Activated CD8-positive, alpha-beta memory T cell treated with anti-CD3 and anti-CD28 coated beads, Interleukin-2, amount 50 U/mL, for 1 hour (primary cell): Measurements from ENCODE around the gene ZIC5.

ENCODE experiments used
- DNase-seq: peaks from one replicate; pipeline ENCODE4 v3.0.0-alpha.2; 2020; ENCODE audit errors: extremely low read depth

Gene ZIC5

DNA sequence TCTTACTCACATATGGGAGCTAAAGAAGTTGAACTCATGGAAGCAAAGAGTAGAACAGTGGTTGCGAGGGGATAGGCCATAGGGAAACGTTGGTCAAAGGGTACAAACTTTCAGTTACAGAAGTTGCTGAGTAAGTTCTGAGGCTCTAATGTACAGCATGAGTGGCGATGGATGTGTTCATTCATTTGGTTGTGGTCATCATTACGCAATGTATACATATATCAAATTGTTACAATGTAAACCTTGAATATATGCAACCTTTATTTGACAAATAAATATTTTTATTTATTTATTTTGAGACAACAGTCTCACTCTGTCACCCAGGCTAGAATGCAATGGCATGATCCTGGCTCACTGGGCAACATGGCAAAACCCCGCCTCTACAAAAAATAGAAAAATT is 38.7 kb downstream of the ZIC5 start:
- no peak for DNase-seq

GRCh38 chr13:99930925-99931324 is 40.6 kb downstream of the ZIC5 start:
- DNase-seq = no peak

DNA sequence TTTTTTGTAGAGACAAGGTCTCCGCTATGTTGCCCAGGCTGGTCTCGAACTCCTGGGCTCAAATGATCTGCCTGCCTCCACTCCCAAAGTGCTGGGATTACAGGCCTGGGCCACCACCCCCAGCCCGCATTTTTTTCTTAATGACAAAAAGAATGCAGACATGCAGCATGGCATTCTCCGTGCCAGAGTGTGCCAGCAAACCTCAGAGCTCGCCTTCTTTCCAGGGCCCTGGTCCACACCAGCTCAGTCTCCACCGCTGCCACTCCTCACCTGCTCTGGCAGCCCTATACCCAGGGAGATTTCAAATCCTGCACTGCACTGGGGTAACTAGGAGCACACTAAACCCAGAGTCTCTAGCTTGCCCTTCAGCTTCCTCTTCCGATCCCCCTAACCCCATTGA is 41.7 kb downstream of the ZIC5 start:
- no peak for DNase-seq

- no peak for DNase-seq
These were observed 45.4 kb downstream of the ZIC5 start for GRCh38 chr13:99926014-99926731.

GRCh38 chr13:99923877-99924582 is 47.5 kb downstream of the ZIC5 start:
- DNase-seq = no peak

GRCh38 chr13:99922631-99923404 is 48.7 kb downstream of the ZIC5 start:
- no peak for DNase-seq

GRCh38 chr13:99919132-99919531 is 52.4 kb downstream of the ZIC5 start:
- no peak for DNase-seq

DNA sequence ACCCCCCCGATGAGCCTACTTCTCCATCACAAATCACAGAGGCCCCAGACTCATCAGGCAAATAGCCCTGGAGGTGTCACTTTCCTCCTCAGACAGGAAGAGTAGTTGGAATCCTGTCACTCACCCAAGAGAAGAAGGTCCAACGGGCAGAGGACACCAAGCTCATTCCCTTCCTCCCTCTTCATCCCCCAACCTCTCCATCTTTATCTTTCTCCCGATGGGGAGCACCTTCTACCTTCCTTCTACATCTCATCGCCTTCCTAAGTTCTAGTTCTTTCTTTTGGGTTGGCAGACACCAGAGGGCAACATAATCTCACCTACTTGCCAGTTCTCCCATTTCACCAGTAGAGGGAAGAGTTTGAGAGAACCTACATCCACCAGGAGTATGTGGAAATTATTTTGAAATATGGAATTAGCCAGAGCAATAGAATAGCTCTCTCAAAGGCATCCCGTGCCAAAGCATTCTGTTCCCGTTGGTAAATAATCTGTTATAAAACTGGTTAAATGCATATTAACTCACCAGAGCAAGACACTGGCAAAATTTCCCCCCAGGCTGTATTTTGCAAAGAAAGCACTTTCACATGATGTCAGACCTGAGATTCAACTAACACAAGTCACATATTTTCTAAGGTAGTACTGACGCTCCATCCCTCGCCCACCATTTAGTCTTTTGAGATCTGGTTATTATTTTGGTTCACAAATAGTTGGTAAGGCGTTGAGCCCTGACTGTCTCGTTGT is 55.0 kb downstream of the ZIC5 start:
- DNase-seq = no peak

GRCh38 chr13:99913167-99913566 is 58.4 kb downstream of the ZIC5 start:
- DNase-seq = no peak
